Mucosa of gallbladder (tissue), 1 donor: ENCODE measurements around the gene FIZ1. TPM values are rescaled to one million over a fixed set of nuclear protein-coding genes. Genes with fewer than 3 reads are reported as not detected.
A peak's percentile ranks its signal among the peaks of the same experiment; 100 is the strongest.

Source experiments
- DNase-seq: peaks from one replicate; pipeline ENCODE4 v3.0.0-alpha.2; 2020; ENCODE audit warnings: low spot score
- total RNA-seq: library from RNA; stranded (reverse); gene quantifications from one replicate; pipeline ENCODE4 v1.2.1, GENCODE V29; 2021
- donor health status: DM: no; HTN: no; CAD: no.

FIZ1 gene
- total RNA-seq, 1 donor from 2014 or later = 22.7 TPM

DNA sequence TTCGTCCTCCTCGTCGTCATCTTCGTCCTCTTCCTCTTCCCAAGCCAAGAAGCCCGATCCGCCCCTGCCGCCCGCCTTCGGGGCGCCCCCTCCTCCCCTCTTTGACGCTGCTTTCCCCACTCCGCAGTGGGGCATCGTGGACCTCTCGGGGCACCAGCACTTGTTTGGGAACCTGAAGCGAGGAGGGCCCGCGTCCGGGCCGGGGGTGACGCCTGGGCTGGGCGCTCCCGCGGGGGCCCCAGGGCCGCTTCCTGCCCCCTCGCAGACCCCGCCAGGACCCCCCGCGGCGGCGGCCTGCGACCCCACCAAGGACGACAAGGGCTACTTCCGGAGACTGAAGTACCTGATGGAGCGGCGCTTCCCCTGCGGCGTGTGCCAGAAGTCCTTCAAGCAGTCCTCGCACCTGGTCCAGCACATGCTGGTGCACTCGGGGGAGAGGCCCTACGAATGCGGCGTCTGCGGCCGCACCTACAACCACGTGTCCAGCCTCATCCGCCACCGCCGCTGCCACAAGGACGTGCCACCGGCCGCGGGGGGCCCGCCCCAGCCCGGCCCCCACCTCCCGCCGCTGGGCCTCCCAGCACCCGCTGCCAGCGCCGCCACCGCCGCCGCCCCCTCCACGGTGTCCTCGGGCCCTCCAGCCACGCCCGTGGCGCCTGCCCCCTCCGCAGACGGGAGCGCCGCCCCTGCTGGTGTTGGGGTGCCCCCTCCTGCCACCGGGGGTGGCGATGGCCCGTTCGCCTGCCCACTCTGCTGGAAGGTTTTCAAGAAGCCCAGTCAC lies 14.8 kb upstream of the FIZ1 start:
- no peak for DNase-seq

DNA sequence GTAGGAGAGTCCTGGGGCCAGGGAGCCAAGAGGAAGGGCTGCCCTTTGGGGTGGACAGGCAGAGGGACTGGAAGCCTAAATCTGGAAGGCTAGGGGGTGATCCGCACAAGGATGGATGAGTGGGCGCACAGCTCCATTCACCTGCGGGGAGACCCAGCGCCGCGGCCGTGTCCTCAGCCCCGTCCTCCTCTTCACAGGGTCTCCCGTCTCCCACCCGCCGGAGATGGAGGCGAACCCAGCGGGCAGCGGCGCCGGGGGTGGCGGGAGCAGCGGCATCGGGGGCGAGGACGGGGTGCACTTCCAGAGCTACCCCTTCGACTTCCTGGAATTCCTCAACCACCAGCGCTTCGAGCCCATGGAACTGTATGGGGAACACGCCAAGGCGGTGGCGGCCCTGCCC lies 14.1 kb upstream of the FIZ1 start:
- DNase-seq = no peak

DNA sequence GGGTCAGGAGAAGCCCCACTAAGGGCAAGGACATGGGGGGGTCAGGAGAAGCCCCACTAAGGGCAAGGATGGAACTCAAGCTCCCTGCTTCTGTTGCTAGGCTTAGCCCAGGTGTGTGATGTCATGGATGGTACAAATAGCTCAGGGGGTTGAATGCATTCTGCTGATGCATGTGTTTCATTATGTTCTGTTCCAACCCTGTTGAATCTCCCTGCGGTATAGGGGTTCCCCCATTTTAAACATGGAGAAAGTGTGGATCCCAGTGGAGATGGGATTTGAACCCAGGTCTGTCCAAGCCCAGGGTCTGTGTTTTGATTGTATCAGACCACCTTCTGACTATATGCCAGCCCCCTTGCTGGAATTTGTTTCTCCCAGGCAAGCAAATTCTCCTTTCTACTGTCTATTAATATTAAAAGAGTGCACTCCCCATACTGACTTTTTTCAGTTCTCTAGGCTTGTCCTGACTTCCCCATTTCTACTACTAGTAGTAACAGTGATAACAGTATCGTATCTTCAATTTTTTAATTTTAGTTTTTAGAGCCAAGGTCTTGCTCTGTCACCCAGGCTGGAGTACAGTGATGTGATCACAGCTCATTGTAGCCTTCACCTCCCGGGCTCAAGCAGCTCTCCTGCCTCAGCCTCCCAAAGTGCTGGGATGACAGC lies 12.8 kb upstream of the FIZ1 start:
- no peak for DNase-seq

DNA sequence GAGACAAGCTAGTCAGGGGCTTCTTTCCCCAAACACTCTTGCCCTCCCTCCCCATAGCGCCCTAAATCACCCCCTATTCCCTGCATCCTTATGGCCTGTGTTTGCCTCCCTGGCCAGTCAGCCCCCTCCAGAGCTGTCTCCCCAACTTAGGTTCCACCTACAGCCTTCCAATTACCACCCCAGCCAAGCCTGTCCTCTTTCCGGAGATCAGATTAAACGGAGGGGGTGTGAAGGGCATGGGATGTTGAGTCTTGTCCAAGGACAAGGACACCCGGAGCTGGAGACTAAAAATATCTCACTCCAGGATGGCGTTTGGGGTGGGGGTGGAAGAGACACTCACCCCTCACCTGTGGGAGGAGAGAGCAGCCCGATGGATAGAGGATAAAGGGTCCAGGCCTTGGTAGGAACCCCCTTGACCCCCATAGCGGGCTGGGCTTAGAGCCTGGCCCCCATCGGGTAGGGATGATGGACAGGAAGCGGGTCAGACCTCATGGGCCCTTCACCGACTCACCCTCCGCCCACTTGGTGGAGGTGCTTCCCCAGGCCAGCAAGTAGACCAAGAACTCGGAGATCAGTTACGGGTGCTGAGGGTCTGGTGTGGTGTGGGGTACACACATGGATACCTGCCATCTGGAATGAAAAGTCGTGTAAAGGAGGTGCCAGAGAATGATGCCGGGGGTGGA lies 12.1 kb upstream of the FIZ1 start:
- no peak for DNase-seq

DNA sequence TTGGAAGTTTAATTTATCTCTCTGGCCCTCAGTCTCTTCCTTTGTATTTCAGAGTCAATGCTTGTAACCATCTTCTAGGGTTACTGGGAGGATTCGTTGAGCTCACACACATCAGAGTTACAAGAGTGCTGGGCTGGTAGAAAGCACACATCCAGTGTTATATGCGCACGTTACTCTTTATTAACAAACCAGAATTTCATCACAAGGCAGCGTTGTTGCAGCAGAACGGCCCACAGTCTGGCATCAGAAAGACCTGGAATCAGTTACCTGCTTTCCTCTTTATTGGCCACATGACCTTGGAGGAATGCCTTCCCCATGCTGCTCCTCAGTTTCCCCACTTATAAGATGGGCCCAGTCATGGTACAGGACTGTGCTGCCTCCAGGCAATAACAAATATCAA lies 10.0 kb upstream of the FIZ1 start:
- no peak for DNase-seq

DNA sequence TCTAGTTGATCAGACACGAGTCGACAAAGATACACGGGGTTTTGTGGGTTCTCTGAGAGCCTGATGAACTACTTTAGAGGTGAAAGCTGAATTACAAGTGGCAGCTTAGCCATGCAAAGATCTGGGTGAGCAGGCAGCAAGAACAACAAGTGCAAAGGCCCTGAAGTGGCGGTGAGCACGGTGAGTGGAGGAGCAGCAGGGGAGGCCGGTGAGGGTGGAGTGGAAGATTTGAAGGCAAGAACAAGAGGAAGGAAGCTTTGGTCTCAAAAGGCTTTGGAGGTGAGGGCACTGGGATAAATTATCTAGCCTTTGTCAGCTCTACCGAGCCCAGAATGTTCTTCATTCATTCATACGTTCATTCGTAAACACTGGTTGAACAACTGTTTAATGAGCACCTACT lies 7.5 kb upstream of the FIZ1 start:
- no peak for DNase-seq

DNA sequence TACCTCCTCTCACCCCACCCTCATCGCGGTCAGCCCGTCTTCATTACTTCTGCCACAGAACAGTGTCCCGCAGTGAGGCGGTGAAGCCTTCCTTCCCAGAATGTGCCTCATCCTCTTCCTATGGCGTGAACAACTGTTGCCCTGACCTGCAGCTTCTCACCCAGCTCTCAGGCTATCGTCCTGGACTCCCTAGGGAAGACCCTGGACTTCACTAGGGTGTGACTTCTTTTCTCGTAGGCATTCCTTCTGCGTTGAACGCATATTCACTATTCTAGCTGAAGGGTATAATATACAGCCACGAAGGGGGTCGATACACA lies 7.1 kb upstream of the FIZ1 start:
- DNase-seq = no peak

DNA sequence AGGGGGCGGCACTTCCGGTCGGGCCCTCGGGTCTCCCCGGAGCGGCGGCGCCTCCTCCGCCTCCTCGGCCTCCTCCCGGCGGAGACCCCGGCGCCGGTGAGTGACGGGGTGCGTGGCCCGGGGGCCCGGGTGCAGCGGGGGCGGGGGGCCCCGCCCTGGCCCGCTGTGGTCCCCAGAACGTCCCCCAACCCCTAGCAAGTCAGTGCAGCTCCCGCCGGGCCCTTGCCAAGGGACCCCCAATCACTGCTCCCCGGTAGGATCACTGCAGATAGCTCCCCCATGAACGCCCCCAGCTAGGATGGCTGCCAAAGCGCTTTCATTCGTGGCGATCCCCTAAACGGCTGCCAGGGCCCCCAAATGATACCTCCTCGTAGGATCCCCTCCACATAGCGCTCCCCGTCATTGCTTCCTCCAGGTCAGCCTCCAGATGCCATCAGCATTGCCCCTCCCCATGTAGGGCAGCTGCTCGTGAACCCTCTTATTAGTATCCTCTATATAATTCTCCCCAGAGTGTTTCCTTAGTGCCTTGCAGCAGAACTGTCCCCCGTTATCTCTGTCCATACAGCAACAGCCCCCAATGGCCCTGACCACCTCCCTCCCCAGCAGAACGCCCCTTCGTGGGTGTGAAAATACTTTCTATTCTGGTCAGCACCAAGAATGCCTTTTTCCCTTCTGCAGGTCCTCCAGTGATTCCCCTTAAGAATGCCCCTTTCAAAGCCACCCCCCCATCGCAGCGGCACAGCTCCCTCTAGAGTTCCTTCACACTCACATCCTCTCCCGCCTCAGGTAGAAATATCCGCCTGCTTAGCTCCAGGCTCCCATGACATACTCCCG lies 6.5 kb upstream of the FIZ1 start, which contains the start of gene ZNF865:
Gene ZNF865, plus strand, starts transcription at position 11 of the 834 bp plus-strand sequence. CDS start 7,972 bp downstream, outside the sequence.
- DNase-seq = peak; percentile 71

DNA sequence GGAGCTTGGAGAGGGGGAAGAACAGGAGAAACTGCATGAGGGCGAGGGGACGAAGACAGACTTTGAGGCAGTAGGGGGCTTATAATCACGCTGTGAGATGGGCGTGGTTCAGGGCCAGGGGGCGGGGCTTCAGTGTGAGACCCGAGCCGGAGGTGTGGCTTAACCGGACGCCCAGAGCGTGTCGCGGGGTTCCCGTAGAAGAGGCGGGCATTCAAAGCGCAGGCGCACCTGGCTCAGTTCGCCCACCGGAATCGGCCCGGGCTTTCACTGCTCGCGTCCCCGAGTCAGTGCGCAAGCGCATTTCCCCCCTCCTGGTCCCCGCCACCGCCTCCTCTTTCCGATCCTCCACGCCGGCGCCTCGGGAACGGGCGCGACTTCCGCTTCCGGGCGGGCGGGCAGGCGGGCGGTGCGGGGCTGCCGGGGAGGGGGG lies 5.9 kb upstream of the FIZ1 start:
- DNase-seq = peak; percentile 97

DNA sequence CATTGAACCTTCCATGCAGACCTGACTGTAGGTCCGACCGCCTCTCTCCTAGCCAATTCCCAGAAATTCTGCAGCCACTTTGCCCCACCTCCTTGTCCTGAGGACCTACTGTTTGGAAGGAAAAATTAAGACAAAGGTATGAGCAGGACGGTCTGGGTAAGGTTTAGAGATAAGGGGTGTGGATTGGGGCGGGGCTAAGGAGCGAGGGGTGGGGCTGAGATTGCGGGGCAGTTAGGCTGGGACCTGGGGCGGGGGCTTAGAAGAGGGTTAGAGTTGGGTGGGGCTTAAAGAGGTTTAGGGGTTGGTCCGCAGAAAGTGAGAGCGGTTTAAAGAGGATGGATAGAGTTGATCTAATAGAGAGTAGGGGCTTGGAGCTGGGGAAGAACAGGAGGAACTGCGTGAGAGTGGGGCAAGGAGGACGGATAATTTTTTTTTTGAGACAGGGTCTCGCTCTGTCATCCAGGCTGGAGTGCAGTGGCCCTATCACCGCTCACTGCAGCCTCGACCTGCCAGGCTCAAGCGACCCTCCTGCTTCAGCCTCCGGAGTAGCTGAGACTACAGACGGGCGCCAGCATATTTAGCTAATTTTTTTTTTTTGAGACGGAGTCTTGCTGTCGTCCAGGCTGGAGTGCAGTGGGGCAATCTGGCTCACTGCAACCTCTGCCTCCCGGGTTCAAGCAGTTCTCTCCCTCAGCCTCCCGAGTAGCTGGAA lies 4.4 kb upstream of the FIZ1 start:
- no peak for DNase-seq

DNA sequence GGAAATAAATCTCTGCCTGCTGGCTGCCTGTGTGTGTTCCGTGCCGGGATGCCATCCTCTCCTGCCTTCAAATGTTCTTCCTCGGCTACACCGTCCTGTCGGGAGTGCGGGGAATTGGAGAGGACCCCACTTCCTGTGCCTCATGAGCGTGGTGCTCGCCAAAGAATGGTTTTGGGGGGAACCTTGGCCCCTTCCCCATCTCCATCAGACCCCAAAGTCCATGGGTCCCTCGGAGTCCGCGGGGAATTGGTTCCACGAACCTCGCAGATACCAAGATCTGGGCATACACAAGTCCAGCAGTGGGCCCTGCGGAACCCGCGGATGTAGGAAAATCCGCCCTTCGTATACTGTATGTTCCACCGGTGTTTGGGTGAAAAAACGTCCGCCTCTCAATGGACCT lies 3.8 kb upstream of the FIZ1 start:
- no peak for DNase-seq

DNA sequence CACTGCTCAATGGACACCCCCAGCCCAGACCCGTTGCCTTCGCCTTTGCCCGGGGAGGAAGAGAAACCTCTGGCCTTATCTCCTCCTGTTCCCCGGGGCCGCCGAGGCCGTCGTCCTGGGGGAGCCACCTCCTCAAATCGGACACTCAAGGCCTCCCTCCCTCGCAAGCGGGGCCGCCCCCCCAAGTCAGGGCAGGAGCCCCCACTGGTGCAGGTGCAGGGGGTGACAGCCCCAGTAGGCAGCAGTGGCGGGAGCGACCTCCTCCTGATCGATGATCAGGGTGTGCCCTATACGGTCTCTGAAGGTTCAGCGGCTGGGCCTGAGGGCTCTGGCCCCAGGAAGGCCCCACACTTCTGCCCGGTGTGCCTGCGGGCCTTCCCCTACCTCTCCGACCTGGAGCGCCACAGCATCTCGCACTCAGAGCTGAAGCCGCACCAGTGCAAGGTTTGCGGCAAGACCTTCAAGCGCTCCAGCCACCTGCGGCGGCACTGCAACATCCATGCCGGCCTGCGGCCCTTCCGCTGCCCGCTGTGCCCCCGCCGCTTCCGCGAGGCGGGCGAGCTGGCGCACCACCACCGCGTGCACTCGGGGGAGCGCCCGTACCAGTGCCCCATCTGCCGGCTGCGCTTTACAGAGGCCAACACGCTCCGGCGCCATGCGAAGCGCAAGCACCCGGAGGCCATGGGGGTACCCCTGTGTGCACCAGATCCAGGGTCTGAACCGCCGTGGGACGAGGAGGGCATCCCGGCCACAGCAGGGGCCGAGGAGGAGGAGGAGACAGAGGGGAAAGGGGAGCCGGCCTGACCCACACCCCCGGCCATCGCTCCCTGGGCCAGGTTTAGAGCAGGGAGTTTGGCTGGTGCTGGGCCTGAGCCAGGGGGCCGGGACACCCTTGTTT lies 3.0 kb upstream of the FIZ1 start:
- DNase-seq = no peak

DNA sequence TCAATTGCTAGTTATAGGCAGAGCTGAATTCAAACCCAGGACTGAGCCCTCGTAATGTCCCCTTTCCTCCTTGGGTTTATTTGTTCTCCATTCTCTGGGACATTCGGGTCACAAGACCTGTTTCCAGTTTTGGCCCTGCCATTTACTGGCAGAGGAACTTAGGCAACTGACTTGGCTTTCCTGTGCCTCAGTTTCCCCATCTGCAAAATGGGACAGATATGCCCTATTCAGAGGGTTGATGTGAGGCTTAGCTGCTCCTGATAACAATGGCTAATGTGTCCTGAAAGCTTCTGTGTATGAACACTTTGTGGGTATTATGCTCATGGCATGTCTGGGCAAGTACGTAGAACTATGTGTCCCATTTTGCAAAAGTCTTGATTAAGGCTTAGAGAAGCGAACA lies 1.8 kb upstream of the FIZ1 start:
- DNase-seq = no peak

DNA sequence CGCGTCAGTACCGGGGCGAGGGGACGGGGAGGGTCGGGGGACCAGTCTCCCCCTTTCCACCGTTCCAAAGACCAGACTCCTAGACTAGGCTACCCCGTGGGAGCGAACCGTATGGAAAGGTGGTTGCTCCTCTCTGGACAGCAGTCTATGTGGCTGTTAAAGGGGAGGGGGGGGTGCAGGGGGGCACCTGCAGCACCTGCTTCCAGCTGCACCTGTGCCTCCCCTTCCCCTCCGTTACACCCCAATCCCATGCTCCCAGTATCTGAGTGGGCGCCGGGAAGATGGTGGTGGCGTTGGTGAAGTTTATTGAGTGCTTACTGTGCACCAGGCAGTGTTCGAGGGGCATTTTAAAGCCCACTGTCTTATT lies 1.3 kb upstream of the FIZ1 start:
- no peak for DNase-seq

DNA sequence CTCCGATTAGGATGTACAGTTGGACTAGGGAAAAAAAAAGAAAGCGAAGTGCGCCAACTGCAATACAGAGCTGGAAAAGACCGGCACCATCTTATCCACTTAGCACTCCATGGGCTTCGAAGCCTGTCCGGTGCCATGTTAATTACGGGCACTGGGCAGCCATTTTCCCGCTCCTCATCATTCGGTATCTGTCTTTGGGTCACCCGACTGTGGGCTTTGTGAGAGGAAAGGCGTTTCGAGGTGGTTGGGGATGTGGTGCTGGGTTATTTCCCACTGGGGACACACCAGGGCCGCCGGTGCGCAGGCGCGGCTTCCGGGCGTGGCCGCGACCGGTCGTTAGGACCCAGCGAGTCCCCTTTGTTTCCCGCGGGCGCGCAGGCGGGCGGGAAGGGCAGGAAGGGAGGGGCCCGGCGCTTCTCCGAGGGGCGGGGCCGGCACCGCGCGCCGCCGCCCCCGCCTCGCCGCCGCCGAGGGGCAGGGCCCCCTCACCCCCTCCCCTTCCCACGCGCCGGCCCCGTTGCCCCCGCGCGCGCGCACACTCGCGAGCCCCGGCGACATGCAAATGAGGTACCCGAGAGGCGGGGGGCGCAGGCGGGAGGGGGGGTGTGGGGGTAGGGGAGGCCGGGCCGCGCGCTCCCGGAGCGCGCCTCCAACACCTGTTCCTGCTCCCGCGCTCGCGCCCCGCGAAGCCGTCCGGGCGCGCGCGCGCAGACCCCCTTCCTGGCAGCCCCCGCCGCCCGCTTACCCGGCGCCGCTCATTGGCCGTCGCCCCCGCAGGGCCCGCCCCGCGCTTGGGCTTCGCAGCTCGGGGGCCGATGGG lies 735 bp upstream of the FIZ1 start, which contains the start of gene ZNF524:
Gene ZNF524, plus strand, starts transcription at position 447 of the 820 bp plus-strand sequence. CDS start 1,825 bp downstream, outside the sequence.
- peak; percentile 85 for DNase-seq

DNA sequence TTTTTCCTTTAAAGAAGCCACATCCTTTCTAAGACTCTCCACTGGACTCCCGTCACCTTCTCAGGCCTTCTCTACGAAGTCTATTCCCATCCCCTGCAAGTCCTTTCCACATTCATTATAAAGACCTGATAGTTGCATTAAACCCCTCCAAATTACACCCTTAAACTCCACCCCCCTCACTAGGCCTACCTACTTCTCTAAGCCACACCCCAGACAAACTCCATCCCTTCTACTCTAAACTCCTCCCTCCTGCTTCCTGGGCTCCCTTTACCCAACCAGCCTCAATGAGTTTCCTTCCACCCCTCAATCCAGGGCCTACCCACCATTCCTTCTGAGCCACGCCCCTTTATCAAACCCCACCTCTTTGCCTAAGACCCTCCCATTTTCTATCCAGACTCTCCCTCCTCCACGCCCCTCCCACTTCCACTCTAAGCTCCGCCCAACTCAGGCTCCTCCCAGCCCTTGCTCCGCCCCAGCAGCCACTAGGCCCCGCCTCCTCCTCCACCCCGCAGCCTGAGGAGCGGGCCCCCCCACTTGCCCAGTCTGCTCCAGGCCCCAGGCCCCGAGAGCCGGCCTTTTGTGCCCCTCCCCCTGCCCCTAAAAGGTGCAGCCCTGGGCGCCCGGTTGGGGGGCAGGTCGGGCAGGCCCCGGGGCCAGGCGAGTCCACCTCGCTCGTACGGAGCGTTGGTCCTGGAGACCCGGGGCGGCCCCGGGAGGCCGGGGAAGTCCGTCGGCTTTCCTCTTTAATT lies 424 bp downstream of the FIZ1 start:
- peak; percentile 94 for DNase-seq

DNA sequence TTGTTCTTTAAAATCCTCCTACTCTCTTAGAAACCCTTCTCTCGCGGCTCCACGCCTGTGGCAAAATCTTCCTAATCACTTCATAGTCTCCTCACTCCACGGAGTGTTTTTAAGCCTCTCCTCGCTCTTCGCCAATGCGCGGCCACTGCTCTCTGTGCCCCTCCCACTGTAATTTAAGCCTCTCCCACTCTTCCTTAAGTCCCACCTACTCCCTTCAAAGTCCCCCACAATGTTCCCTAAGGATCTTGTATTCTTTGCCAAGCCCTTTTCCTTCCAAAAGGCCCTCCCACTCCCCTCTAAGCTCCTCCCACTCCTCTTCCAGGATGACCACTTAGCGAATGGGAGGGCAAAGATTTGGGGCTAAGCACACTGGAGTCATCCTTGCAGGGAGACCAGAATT lies 1.3 kb downstream of the FIZ1 start:
- no peak for DNase-seq

DNA sequence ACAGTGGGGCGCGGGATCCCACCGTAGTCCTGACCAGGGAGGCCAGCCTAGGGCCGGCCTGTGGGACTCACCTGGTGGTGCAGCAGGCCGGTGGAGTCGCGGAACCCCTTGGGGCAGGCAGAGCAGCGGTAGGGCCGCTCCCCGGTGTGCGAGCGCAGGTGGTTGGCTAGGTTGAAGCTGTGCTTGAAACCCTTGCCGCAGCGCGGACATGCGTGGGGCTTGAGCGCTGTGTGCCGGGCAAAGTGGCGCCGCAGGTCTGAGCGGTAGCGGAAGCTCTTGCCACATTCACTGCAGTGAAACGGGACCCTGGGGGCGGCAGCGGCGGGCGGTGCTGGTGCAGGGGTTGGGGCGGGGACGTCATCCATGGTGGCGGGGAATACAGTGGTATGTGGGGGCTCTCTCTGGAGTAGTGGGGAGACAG lies 1.8 kb downstream of the FIZ1 start:
- DNase-seq = no peak

DNA sequence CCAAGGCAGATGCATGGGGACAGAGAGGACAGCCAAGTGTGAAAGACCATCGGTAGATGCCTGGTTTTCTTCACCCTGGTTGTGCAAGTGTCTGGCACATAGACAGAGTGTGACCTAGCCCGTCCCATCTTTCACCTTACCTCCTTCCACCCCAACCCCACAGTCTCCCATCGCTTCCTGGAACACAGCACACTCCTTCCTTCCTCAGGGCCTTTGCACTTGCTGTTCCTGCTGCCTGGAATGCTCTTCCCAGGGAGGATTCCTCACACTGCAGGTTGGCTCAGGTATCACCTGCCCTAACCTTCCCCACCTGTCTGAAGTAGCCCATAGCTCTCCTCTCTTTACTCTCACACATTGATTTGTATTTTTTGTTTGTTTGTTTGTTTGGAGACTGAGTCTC lies 3.0 kb downstream of the FIZ1 start:
- no peak for DNase-seq
